ENCODE results near the gene ADGRA3.
A peak's percentile ranks its signal among the peaks of the same experiment; 100 is the strongest.

ADGRA3 gene

DNA sequence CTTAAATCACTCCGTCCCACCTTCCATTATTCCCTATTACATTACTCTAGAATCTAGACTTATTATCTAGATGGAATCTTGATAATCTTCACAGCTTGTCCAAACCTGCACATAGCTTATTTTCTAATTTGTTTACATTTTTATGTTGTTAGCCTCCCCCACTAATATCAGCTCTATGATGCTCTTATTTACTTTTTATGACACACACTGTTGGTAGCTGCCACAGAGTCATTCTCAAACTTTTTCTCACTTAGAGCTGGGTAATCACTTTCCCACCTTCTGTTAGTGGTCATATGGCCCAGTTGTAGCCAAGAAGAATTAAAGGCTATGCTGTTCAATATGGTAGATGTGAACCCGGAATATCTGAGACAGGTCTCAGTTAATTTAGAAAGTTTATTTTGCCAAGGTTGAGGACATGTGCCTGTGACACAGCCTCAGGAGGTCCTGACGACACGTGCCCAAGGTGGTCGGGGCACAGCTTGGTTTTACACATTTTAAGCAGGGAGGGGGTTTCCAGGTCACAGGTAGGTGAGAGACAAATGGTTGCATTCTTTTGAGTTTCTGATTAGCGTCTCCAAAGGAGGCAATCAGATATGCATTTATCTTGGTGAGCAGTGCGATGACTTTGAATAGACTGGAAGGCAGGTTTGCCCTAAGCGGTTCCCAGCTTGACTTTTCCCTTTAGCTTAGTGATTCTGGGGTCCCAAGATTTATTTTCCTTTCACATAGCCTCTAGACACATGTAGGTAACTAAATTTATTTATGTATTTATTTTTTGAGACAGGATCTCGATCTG, 7.0 kb upstream of the ADGRA3 start:
- Mint-ChIP-seq H3K4me3 (no peak overlapping the region), H3K4me1 (ENCODE audit: low read depth) (no peaks in the 10 kb centered on the region), H3K27ac (no peak overlapping the region), H3K9me3 (ENCODE audit: low read depth) (no peaks in the 10 kb centered on the region), H3K27me3 (peaks cover 3% of the 10 kb centered on the region), H3K36me3 (no peaks in the 10 kb centered on the region)

GRCh38 chr4:22522206-22522605, 6.3 kb upstream of the ADGRA3 start:
- no peaks in the 10 kb centered on the region for H3K9me3 Mint-ChIP-seq (ENCODE audit: low read depth)
- H3K4me1 Mint-ChIP-seq (ENCODE audit: low read depth), result no peaks in the 10 kb centered on the region
- peaks cover 3% of the 10 kb centered on the region for H3K27me3 Mint-ChIP-seq
- H3K4me3 Mint-ChIP-seq, result no peak overlapping the region
- H3K27ac Mint-ChIP-seq, result no peak overlapping the region
- no peaks in the 10 kb centered on the region for H3K36me3 Mint-ChIP-seq

DNA sequence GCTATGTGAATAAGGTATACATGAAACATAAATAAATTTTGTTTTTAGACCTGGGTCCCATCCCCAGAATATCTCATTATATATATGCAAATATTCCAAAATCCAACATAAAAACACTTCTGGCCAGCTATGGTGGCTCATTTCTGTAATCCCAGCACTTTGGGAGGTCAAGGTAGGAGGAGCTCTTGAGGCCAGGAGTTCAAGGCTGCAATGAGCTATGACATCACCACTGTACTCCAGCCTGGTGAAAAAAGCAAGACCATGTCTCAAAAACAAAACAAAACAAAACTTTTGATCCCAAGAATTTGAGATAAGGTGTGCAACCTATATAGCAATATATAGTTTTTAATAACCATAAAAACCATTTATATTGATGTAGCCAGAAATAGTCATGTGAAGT, 5.4 kb upstream of the ADGRA3 start:
- Mint-ChIP-seq H3K4me3 (no peak overlapping the region), H3K27me3 (peaks cover 3% of the 10 kb centered on the region), H3K9me3 (ENCODE audit: low read depth) (no peaks in the 10 kb centered on the region), H3K36me3 (no peaks in the 10 kb centered on the region), H3K27ac (no peak overlapping the region), H3K4me1 (ENCODE audit: low read depth) (peaks cover 3% of the 10 kb centered on the region)

GRCh38 chr4:22515145-22515887, 550 bp downstream of the ADGRA3 start:
- Mint-ChIP-seq H3K27ac (peak overlapping the region; percentile 99), H3K9me3 (ENCODE audit: low read depth) (no peaks in the 10 kb centered on the region), H3K4me3 (peak overlapping the region; percentile 99), H3K4me1 (ENCODE audit: low read depth) (peaks cover 22% of the 10 kb centered on the region), H3K27me3 (peaks cover 6% of the 10 kb centered on the region), H3K36me3 (no peaks in the 10 kb centered on the region)

DNA sequence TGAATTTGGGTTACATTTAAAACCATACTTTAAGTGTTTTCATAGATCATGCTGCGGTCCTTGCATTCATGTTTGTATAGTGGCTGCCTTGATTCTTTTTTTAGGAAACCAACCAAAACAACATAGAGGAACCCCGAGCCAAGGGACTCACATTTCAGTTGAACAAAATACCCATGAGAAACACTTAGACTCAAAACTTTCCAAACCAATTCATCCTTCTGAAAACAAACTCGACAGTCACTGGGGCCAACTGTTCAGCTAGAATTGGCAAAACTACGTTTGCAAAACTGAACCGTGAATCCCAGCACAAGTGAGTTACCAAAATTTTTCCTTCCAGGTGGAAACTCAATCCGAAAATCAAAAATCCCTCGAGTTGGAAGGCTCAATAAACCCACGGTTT, 1.4 kb downstream of the ADGRA3 start:
- Mint-ChIP-seq H3K9me3 (ENCODE audit: low read depth) (no peaks in the 10 kb centered on the region), H3K27ac (no peak overlapping the region), H3K4me3 (peak overlapping the region; percentile 99)

GRCh38 chr4:22514001-22514400, 1.9 kb downstream of the ADGRA3 start:
- Mint-ChIP-seq H3K36me3 (no peaks in the 10 kb centered on the region), H3K27me3 (peaks cover 6% of the 10 kb centered on the region), H3K9me3 (ENCODE audit: low read depth) (no peaks in the 10 kb centered on the region), H3K27ac (no peak overlapping the region), H3K4me1 (ENCODE audit: low read depth) (peaks cover 22% of the 10 kb centered on the region), H3K4me3 (peak overlapping the region; percentile 99)

More for the DNA sequence above, 1.4 kb downstream of the ADGRA3 start:
- H3K4me1 Mint-ChIP-seq (ENCODE audit: low read depth), result peaks cover 22% of the 10 kb centered on the region
- H3K36me3 Mint-ChIP-seq, result no peaks in the 10 kb centered on the region
- H3K27me3 Mint-ChIP-seq, result peaks cover 6% of the 10 kb centered on the region

GRCh38 chr4:22512306-22512705, 3.6 kb downstream of the ADGRA3 start:
- peaks cover 23% of the 10 kb centered on the region for H3K4me1 Mint-ChIP-seq (ENCODE audit: low read depth)
- H3K36me3 Mint-ChIP-seq, result no peaks in the 10 kb centered on the region
- no peak overlapping the region for H3K27ac Mint-ChIP-seq
- peaks cover 3% of the 10 kb centered on the region for H3K27me3 Mint-ChIP-seq
- no peaks in the 10 kb centered on the region for H3K9me3 Mint-ChIP-seq (ENCODE audit: low read depth)
- no peak overlapping the region for H3K4me3 Mint-ChIP-seq

GRCh38 chr4:22510750-22511149, 5.1 kb downstream of the ADGRA3 start:
- Mint-ChIP-seq H3K4me3 (no peak overlapping the region), H3K27ac (no peak overlapping the region), H3K4me1 (ENCODE audit: low read depth) (peaks cover 28% of the 10 kb centered on the region), H3K36me3 (peaks cover 3% of the 10 kb centered on the region), H3K27me3 (peaks cover 3% of the 10 kb centered on the region), H3K9me3 (ENCODE audit: low read depth) (no peaks in the 10 kb centered on the region)

- H3K36me3 Mint-ChIP-seq, result peaks cover 5% of the 10 kb centered on the region
- no peak overlapping the region for H3K4me3 Mint-ChIP-seq
- H3K4me1 Mint-ChIP-seq (ENCODE audit: low read depth), result peaks cover 32% of the 10 kb centered on the region
- H3K27me3 Mint-ChIP-seq, result no peaks in the 10 kb centered on the region
- H3K27ac Mint-ChIP-seq, result no peak overlapping the region
- no peaks in the 10 kb centered on the region for H3K9me3 Mint-ChIP-seq (ENCODE audit: low read depth)
These were observed 7.5 kb downstream of the ADGRA3 start for GRCh38 chr4:22508376-22508775.

DNA sequence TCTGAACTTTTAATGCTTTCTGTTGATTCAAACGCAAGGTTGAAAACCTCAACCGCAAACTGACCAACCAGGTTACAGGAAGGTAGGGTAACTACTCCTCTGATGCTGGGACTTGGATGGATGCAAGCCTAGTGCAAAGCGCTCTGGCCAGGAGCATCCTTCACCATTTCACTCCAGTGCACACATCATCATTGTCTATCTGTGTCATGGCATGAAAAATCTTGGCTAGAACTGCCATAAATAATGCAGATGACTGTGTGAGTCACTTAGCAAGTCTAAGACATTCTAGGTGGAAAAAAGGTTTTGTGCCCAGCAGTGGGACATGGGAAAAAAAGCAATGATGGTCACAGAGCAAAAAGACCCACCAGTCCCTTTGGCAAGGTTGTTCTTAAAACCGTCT, 10.9 kb downstream of the ADGRA3 start:
- H3K27me3 Mint-ChIP-seq, result no peaks in the 10 kb centered on the region
- peaks cover 44% of the 10 kb centered on the region for H3K4me1 Mint-ChIP-seq (ENCODE audit: low read depth)
- no peak overlapping the region for H3K4me3 Mint-ChIP-seq
- H3K9me3 Mint-ChIP-seq (ENCODE audit: low read depth), result no peaks in the 10 kb centered on the region
- peaks cover 7% of the 10 kb centered on the region for H3K36me3 Mint-ChIP-seq
- H3K27ac Mint-ChIP-seq, result no peak overlapping the region

DNA sequence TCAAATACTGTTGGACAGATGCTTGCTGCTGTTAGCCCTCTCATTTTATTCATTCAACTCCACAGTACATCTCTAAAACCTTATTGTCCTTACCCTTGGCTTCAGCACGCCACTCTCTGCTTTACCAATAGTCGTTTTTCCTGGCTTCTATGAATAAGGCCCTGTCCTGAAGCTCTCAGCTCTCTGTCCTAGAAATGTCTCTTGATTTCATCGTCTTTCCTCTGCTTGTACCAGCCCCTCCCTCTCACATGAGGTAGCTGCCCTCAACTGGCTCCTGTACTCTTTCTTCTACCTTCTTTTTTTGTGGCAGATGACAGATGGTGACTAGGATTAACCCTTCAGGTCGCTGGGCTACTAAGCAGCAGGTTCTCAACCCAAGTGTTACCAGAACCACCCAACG, 11.4 kb downstream of the ADGRA3 start:
- no peaks in the 10 kb centered on the region for H3K27me3 Mint-ChIP-seq
- peaks cover 45% of the 10 kb centered on the region for H3K4me1 Mint-ChIP-seq (ENCODE audit: low read depth)

GRCh38 chr4:22502895-22503814, 12.7 kb downstream of the ADGRA3 start:
- Mint-ChIP-seq H3K27ac (peak overlapping the region; percentile 43), H3K27me3 (no peaks in the 10 kb centered on the region)

More for the DNA sequence above, 11.4 kb downstream of the ADGRA3 start:
- Mint-ChIP-seq H3K9me3 (ENCODE audit: low read depth) (no peaks in the 10 kb centered on the region), H3K27ac (peak overlapping the region; percentile 23), H3K4me3 (no peak overlapping the region), H3K36me3 (peaks cover 7% of the 10 kb centered on the region)

DNA sequence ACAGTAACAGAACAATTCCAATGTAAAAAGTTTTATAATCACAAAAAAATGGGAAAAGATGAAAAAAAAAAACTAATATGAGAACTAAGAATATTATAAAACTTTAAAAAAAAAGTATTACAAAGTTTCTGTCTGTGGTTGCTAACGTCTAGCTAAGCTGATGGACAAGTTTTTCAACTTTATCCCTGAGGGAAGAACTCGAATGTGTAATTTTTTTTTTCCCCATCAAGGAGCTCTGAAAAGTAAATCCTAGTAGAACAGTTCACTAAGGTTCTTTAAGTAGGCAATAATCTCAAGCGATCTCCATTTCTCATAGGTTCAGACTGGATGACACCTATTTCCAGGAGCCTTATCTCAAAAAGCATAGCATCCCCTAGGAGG, 14.2 kb downstream of the ADGRA3 start:
- Mint-ChIP-seq H3K4me3 (peak overlapping the region; percentile 62), H3K9me3 (ENCODE audit: low read depth) (no peaks in the 10 kb centered on the region), H3K27ac (no peak overlapping the region), H3K36me3 (peaks cover 7% of the 10 kb centered on the region), H3K27me3 (no peaks in the 10 kb centered on the region), H3K4me1 (ENCODE audit: low read depth) (peaks cover 46% of the 10 kb centered on the region)

More at GRCh38 chr4:22502895-22503814, 12.7 kb downstream of the ADGRA3 start:
- Mint-ChIP-seq H3K36me3 (peaks cover 7% of the 10 kb centered on the region), H3K4me3 (peak overlapping the region; percentile 34), H3K9me3 (ENCODE audit: low read depth) (no peaks in the 10 kb centered on the region), H3K4me1 (ENCODE audit: low read depth) (peaks cover 45% of the 10 kb centered on the region)

DNA sequence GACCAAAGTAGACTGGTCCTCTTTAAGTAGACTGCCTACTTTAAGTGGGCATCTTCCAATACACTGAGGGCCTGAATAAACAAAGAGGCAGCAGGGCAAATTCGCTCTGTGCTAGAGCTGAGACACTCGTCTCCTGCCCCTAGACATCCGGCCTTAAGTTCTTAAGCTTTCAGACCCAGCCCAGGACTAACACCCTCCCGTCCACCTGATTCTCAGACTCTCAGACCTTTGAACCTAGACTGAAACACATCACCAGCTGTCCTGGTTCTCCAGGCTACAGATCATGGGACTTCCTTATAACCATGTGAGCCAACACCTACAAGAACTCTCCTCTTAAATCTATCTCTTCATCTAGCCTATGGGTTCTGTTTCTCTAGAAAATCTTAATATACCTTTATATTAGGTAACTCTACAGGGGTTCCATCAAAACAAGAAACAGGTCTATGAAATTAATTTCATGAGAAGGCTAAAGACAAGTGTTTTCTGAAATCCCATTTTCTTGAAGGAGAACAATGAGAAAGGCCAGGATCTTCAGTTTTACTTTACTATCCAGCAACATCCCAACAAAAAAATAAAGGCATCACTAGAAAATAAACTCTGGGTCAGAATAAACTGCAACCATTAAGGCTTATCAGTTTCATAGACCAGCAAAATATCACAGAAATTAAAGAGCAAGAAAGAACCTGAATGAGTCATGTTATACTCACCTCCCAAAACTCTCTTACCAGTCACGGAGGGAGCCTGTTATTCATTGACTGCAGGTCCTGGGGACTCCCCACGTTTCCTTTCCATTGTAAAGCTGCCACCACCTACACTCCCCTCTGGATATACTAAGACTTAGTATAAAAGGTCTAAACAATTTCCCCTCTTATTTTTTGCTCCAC, 14.8 kb downstream of the ADGRA3 start:
- Mint-ChIP-seq H3K27ac (no peak overlapping the region), H3K9me3 (ENCODE audit: low read depth) (no peaks in the 10 kb centered on the region), H3K36me3 (peaks cover 8% of the 10 kb centered on the region), H3K27me3 (no peaks in the 10 kb centered on the region), H3K4me3 (peak overlapping the region; percentile 62), H3K4me1 (ENCODE audit: low read depth) (peaks cover 41% of the 10 kb centered on the region)

Measured in activated naive CD8-positive, alpha-beta T cell (primary cell).